Lower leg skin (tissue), 3 donors: Measurements from ENCODE around the gene SDK1.

Source experiments
- CTCF ChIP-seq, 3 donors: fragments of 450-650 bp; IDR thresholded peaks; one replicate each; pipeline ENCODE4 v1.5.1; 2016; ENCODE audit warnings: antibody characterized with exemption in 3 of 3, mild to moderate bottlenecking in 3 of 3, moderate library complexity in 2 of 3
- POLR2A ChIP-seq, 2 donors: fragments of 450-650 bp; IDR thresholded peaks; one replicate each; pipeline ENCODE4 v1.6.1; 2016 to 2017; ENCODE audit warnings: antibody characterized with exemption in 2 of 2, mild to moderate bottlenecking in 1 of 2, moderate library complexity in 1 of 2

GRCh38 chr7:3370921-3371320 lies 69.9 kb downstream of the SDK1 start:
- TF ChIP-seq POLR2A (IDR thresholded peaks at IDR 0.05) = no peak
- no peak for TF ChIP-seq CTCF (IDR thresholded peaks at IDR 0.05)
